ENCODE data around the gene TSPAN14. TPM values are rescaled to one million over a fixed set of nuclear protein-coding genes. Genes with fewer than 3 reads are reported as not detected.
"Not testable (repeated sequence)": the region's sequence is repeated elsewhere in the genome, so short reads cannot be mapped to it uniquely, and the experiment has no call there.

TSPAN14 gene
- total and polyA plus RNA-seq, 10 of the 15 experiments (the other 5 are each of a cell fraction or from before 2014, with no cell fraction given) = 2.5 to 31.7 (median 17.9) TPM

- H3K4me2 ChIP-seq (ENCODE audit: control insufficient read depth, insufficient read depth); H3K4me3 ChIP-seq; H3K27me3 ChIP-seq (replicated peaks in 1 of 2; ENCODE audit: control insufficient read depth in 2 of 2, insufficient read depth in 2 of 2, low read length in 1 of 2); intact Hi-C loops (cut with micrococcal nuclease; ENCODE audit: unreplicated experiment); ATAC-seq; POLR2A ChIA-PET; FAIRE-seq; DNase-seq (ENCODE audit: low read depth, low spot score); H3K9me3 ChIP-seq (replicated peaks; ENCODE audit: control insufficient read depth, insufficient read depth, low read length); RAD21 ChIA-PET (ENCODE audit: unreplicated experiment); H2AFZ ChIP-seq (ENCODE audit: control insufficient read depth, low read depth, low read length); H3K79me2 ChIP-seq (ENCODE audit: control insufficient read depth, insufficient read depth, low read length); in situ Hi-C loops (cut with MboI); SMC1A ChIA-PET (ENCODE audit: uncharacterized antibody, unreplicated experiment); H4K20me1 ChIP-seq (ENCODE audit: control insufficient read depth, insufficient read depth); H3K9ac ChIP-seq (ENCODE audit: control insufficient read depth, insufficient read depth, low read length); BruUV-seq (replicated peaks); H3K36me3 ChIP-seq (ENCODE audit: control insufficient read depth in 2 of 2, insufficient read depth in 2 of 2, low read length in 1 of 2); H3K27ac ChIP-seq (ENCODE audit: control insufficient read depth, insufficient read depth): not testable (repeated sequence)
- CTCF ChIA-PET = interaction anchor here (0.6 to 4.0 kb wide), 3 partner anchors 15 to 100 kb away, joined by 3 to 44 read pairs (median 3); no protein-coding TSS in a partner anchor
- peaks cover 28% of the 10 kb centered on the region for H3K4me1 ChIP-seq (ENCODE audit: control insufficient read depth, insufficient read depth, low read length)
- 98% methylated on average over 19 of the region's 25 CpGs for WGBS (ENCODE audit: insufficient coverage, insufficient replicate concordance, low lambda C conversion rate, missing lambda C conversion rate)
Measured at GRCh38 chr10:80543319-80543672, 89.2 kb downstream of the TSPAN14 start.

GRCh38 chr10:80544316-80544953, 90.3 kb downstream of the TSPAN14 start:
- in situ Hi-C loops (cut with MboI) = no loop called here
- no peaks in the 10 kb centered on the region for H3K36me3 ChIP-seq (ENCODE audit: control insufficient read depth in 2 of 2, insufficient read depth in 2 of 2, low read length in 1 of 2)
- no peak overlapping the region for H3K4me2 ChIP-seq (ENCODE audit: control insufficient read depth, insufficient read depth)
- RAD21 ChIA-PET (ENCODE audit: unreplicated experiment) = no interaction called here
- SMC1A ChIA-PET (ENCODE audit: uncharacterized antibody, unreplicated experiment) = interaction anchor here (1.1 kb wide), 1 partner anchor 54 kb away, joined by 6 read pairs; no protein-coding TSS in a partner anchor
- H3K27me3 ChIP-seq (replicated peaks in 1 of 2; ENCODE audit: control insufficient read depth in 2 of 2, insufficient read depth in 2 of 2, low read length in 1 of 2) = no peaks in the 10 kb centered on the region
- FAIRE-seq = no peak
- no peaks in the 10 kb centered on the region for H3K79me2 ChIP-seq (ENCODE audit: control insufficient read depth, insufficient read depth, low read length)
- peaks cover 26% of the 10 kb centered on the region for H3K4me1 ChIP-seq (ENCODE audit: control insufficient read depth, insufficient read depth, low read length)
- intact Hi-C loops (cut with micrococcal nuclease; ENCODE audit: unreplicated experiment) = no loop called here
- DNase-seq (ENCODE audit: low read depth, low spot score) = no peak
- BruUV-seq (replicated peaks) = no TSS peak
- H4K20me1 ChIP-seq (ENCODE audit: control insufficient read depth, insufficient read depth) = no peaks in the 10 kb centered on the region
- CTCF ChIA-PET = interaction anchor here (0.6 kb wide), 1 partner anchor 100 kb away, joined by 3 read pairs; no protein-coding TSS in a partner anchor
- no peaks in the 10 kb centered on the region; the same call in 2 of the 3 replicates for H3K9me3 ChIP-seq (replicated peaks; ENCODE audit: control insufficient read depth, insufficient read depth, low read length)
- H3K4me3 ChIP-seq = no peak overlapping the region
- no peak overlapping the region for H3K27ac ChIP-seq (ENCODE audit: control insufficient read depth, insufficient read depth)
- no peak for ATAC-seq
- POLR2A ChIA-PET = no interaction called here
- no peak overlapping the region for H3K9ac ChIP-seq (ENCODE audit: control insufficient read depth, insufficient read depth, low read length)
- 83% methylated on average over 12 of the region's 12 CpGs for WGBS (ENCODE audit: insufficient coverage, insufficient replicate concordance, low lambda C conversion rate, missing lambda C conversion rate)
- no peak overlapping the region for H2AFZ ChIP-seq (ENCODE audit: control insufficient read depth, low read depth, low read length)
- TF ChIP-seq BCL3 (IDR thresholded peaks at IDR 0.05; ENCODE audit: borderline replicate concordance, insufficient read depth, low read depth, low read length, poor library complexity, severe bottlenecking) (no peak), ELK1 (IDR thresholded peaks at IDR 0.05; ENCODE audit: low read depth, low read length) (no peak), PBX3 (IDR thresholded peaks at IDR 0.05; ENCODE audit: insufficient replicate concordance, low read depth, low read length) (no peak), SIX5 (IDR thresholded peaks at IDR 0.05; ENCODE audit: low read depth, low read length, severe bottlenecking) (no peak), CREB1 (IDR thresholded peaks at IDR 0.05; ENCODE audit: low read depth) (no peak), SMAD5 (IDR thresholded peaks at IDR 0.05; ENCODE audit: low read depth) (no peak), FOS (IDR thresholded peaks at IDR 0.05; ENCODE audit: borderline replicate concordance, extremely low read depth, insufficient read length) (no peak), KAT2A (conservative IDR thresholded peaks at IDR 0.05; ENCODE audit: control insufficient read depth, low read depth, low read length) (no peak), ZSCAN29 (IDR thresholded peaks at IDR 0.05) (no peak), ZNF24 (IDR thresholded peaks at IDR 0.05) (no peak), STAT1 (conservative IDR thresholded peaks at IDR 0.05) (no peak), TBL1XR1 (IDR thresholded peaks at IDR 0.05; ENCODE audit: low read depth, low read length) (no peak), EED (IDR thresholded peaks at IDR 0.05; ENCODE audit: low read depth) (no peak), ZNF274 (IDR thresholded peaks at IDR 0.05; ENCODE audit: insufficient read depth, insufficient read length) (no peak)
